ENCODE measurements around the gene SURF1.

DNA sequence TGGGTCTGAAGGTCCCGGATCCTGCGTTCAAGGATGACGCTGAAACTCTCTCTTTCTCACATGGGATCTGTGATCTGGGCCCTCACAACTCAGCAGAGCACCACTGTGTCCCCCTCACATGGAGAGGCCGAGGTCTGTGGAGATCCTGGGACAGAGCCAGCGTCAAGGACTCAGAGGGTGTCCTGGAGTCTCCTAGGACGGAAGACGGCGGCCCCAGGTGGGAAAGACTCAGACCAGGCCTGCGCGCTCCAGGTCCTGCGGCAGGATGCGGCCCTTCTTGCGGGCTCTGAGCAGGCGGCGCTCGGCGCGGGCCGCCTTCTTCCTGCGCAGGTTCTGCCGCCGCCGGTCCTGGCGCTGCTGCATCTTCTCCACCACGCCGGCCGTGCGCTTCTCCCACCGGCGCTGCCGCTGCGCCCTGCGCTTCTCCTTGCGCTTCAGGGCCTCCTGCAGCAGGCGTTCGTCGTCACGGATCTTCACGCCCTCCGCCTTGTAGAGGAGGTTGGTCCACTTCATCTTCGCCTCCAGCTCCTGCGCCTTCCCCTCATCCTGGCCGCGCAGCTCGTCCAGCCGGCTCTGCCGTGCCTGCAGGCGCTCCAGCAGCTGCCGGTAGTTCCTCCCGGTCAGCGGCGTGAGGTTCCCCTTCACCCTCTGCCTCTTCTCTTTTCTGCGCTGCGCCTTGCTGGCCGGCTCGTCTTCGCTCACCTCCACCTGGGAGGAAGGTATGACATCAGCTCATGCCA lies 24.5 kb downstream of the SURF1 start:
- TF ChIP-seq EZH2 (IDR thresholded peaks at IDR 0.05) (no peak), POLR2A (IDR thresholded peaks at IDR 0.05; ENCODE audit: borderline replicate concordance, extremely low read depth, insufficient read depth, insufficient read length) (no peak), CEBPB (IDR thresholded peaks at IDR 0.05; ENCODE audit: low read depth) (no peak), RAD21 (IDR thresholded peaks at IDR 0.05; ENCODE audit: low read depth) (no peak), SRF (IDR thresholded peaks at IDR 0.05; ENCODE audit: low read depth) (no peak), ZNF274 (IDR thresholded peaks at IDR 0.05; ENCODE audit: low read depth, low read length) (no peak), TCF7L2 (IDR thresholded peaks at IDR 0.05; ENCODE audit: borderline replicate concordance, extremely low read depth, insufficient read depth, insufficient read length) (no peak)
- TF ChIP-seq, protein P1, sequence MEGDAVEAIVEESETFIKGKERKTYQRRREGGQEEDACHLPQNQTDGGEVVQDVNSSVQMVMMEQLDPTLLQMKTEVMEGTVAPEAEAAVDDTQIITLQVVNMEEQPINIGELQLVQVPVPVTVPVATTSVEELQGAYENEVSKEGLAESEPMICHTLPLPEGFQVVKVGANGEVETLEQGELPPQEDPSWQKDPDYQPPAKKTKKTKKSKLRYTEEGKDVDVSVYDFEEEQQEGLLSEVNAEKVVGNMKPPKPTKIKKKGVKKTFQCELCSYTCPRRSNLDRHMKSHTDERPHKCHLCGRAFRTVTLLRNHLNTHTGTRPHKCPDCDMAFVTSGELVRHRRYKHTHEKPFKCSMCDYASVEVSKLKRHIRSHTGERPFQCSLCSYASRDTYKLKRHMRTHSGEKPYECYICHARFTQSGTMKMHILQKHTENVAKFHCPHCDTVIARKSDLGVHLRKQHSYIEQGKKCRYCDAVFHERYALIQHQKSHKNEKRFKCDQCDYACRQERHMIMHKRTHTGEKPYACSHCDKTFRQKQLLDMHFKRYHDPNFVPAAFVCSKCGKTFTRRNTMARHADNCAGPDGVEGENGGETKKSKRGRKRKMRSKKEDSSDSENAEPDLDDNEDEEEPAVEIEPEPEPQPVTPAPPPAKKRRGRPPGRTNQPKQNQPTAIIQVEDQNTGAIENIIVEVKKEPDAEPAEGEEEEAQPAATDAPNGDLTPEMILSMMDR (IDR thresholded peaks at IDR 0.05 in 2 of 3, conservative IDR thresholded peaks at IDR 0.05 in 1 of 3; ENCODE audit: borderline replicate concordance in 1 of 3, insufficient read depth in 1 of 3, low read depth in 2 of 3, low read length in 2 of 3): no peak

Measured in HCT116 (cell line).